ENCODE data around the gene IREB2. TPM values are rescaled to one million over a fixed set of nuclear protein-coding genes. Genes with fewer than 3 reads are reported as not detected.
"Not testable (repeated sequence)": the region's sequence is repeated elsewhere in the genome, so short reads cannot be mapped to it uniquely, and the experiment has no call there.

The IREB2 gene
- total and polyA plus RNA-seq, 4 donors = 7.9 to 49.4 (median 22.0) TPM

GRCh38 chr15:78402061-78402610, 35.9 kb upstream of the IREB2 start:
- DNase-seq (peak in 1 of 2 donors; percentile 11), ATAC-seq (ENCODE audit: low FRiP score) (no peak)
- no peaks in the 10 kb centered on the region for H3K27me3 ChIP-seq (ENCODE audit: control insufficient read depth in 1 of 2, insufficient read depth in 2 of 2, low read length in 1 of 2)
- intact Hi-C loops (cut with DNase I) = no loop called here
- 8 to 17% methylated on average over 9 of the region's 9 CpGs for WGBS, 2 donors
- no peaks in the 10 kb centered on the region for H3K4me1 ChIP-seq (ENCODE audit: control insufficient read depth in 1 of 2, insufficient read depth in 2 of 2, low read length in 2 of 2)
- no peak overlapping the region for H3K27ac ChIP-seq (ENCODE audit: low read depth in 1 of 2, low read length in 2 of 2)
- no peaks in the 10 kb centered on the region for H3K9me3 ChIP-seq (ENCODE audit: control insufficient read depth, low read length)
- H3K4me3 ChIP-seq (ENCODE audit: low read length in 2 of 2) = no peak overlapping the region
- no peaks in the 10 kb centered on the region for H3K36me3 ChIP-seq (ENCODE audit: control insufficient read depth in 1 of 2, insufficient read depth in 2 of 2, low read length in 1 of 2)

GRCh38 chr15:78404125-78404524, 33.9 kb upstream of the IREB2 start:
- Histone ChIP-seq H3K9me3 (ENCODE audit: control insufficient read depth, low read length) (no peaks in the 10 kb centered on the region), H3K27ac (ENCODE audit: low read depth in 1 of 2, low read length in 2 of 2) (no peak overlapping the region), H3K4me1 (ENCODE audit: control insufficient read depth in 1 of 2, insufficient read depth in 2 of 2, low read length in 2 of 2) (no peaks in the 10 kb centered on the region), H3K27me3 (ENCODE audit: control insufficient read depth in 1 of 2, insufficient read depth in 2 of 2, low read length in 1 of 2) (no peaks in the 10 kb centered on the region), H3K4me3 (ENCODE audit: low read length in 2 of 2) (no peak overlapping the region), H3K36me3 (ENCODE audit: control insufficient read depth in 1 of 2, insufficient read depth in 2 of 2, low read length in 1 of 2) (no peaks in the 10 kb centered on the region)
- no peak for DNase-seq
- intact Hi-C loops (cut with DNase I) = no loop called here
- 86 to 89% methylated on average over 3 of the region's 3 CpGs for WGBS, 2 donors
- no peak for ATAC-seq (ENCODE audit: low FRiP score)

GRCh38 chr15:78404796-78405195, 33.2 kb upstream of the IREB2 start:
- H3K4me3 ChIP-seq (ENCODE audit: low read length in 2 of 2); H3K36me3 ChIP-seq (ENCODE audit: control insufficient read depth in 1 of 2, insufficient read depth in 2 of 2, low read length in 1 of 2); ATAC-seq (ENCODE audit: low FRiP score); H3K27ac ChIP-seq (ENCODE audit: low read depth in 1 of 2, low read length in 2 of 2); H3K4me1 ChIP-seq (ENCODE audit: control insufficient read depth in 1 of 2, insufficient read depth in 2 of 2, low read length in 2 of 2); H3K27me3 ChIP-seq (ENCODE audit: control insufficient read depth in 1 of 2, insufficient read depth in 2 of 2, low read length in 1 of 2); intact Hi-C loops (cut with DNase I); H3K9me3 ChIP-seq (ENCODE audit: control insufficient read depth, low read length): not testable (repeated sequence)
- peak in 1 of 2 donors; percentile 5 for DNase-seq
- WGBS, 2 donors = 89 to 90% methylated on average over 7 of the region's 7 CpGs

- Histone ChIP-seq H3K27me3 (ENCODE audit: control insufficient read depth in 1 of 2, insufficient read depth in 2 of 2, low read length in 1 of 2) (no peaks in the 10 kb centered on the region), H3K9me3 (ENCODE audit: control insufficient read depth, low read length) (no peaks in the 10 kb centered on the region), H3K36me3 (ENCODE audit: control insufficient read depth in 1 of 2, insufficient read depth in 2 of 2, low read length in 1 of 2) (no peaks in the 10 kb centered on the region), H3K27ac (ENCODE audit: low read depth in 1 of 2, low read length in 2 of 2) (no peak overlapping the region), H3K4me3 (ENCODE audit: low read length in 2 of 2) (no peak overlapping the region), H3K4me1 (ENCODE audit: control insufficient read depth in 1 of 2, insufficient read depth in 2 of 2, low read length in 2 of 2) (no peaks in the 10 kb centered on the region)
- DNase-seq = peak in 1 of 2 donors; percentile 55
- no peak for ATAC-seq (ENCODE audit: low FRiP score)
- intact Hi-C loops (cut with DNase I) = no loop called here
- 25 to 31% methylated on average over 16 to 26 of the region's 26 CpGs for WGBS, 2 donors
These were observed 32.6 kb upstream of the IREB2 start for GRCh38 chr15:78405336-78405924.

GRCh38 chr15:78406016-78406585, 31.9 kb upstream of the IREB2 start:
- no peaks in the 10 kb centered on the region for H3K4me1 ChIP-seq (ENCODE audit: control insufficient read depth in 1 of 2, insufficient read depth in 2 of 2, low read length in 2 of 2)
- no peak overlapping the region for H3K4me3 ChIP-seq (ENCODE audit: low read length in 2 of 2)
- no peaks in the 10 kb centered on the region for H3K27me3 ChIP-seq (ENCODE audit: control insufficient read depth in 1 of 2, insufficient read depth in 2 of 2, low read length in 1 of 2)
- no peaks in the 10 kb centered on the region for H3K36me3 ChIP-seq (ENCODE audit: control insufficient read depth in 1 of 2, insufficient read depth in 2 of 2, low read length in 1 of 2)
- DNase-seq (peak in 1 of 2 donors; percentile 65), ATAC-seq (ENCODE audit: low FRiP score) (no peak)
- no peaks in the 10 kb centered on the region for H3K9me3 ChIP-seq (ENCODE audit: control insufficient read depth, low read length)
- WGBS, 2 donors = 73 to 86% methylated on average over 7 to 8 of the region's 8 CpGs
- intact Hi-C loops (cut with DNase I) = no loop called here
- H3K27ac ChIP-seq (ENCODE audit: low read depth in 1 of 2, low read length in 2 of 2) = no peak overlapping the region

GRCh38 chr15:78407608-78408354, 30.2 kb upstream of the IREB2 start:
- 61 to 67% methylated on average over 6 of the region's 6 CpGs for WGBS, 2 donors
- Histone ChIP-seq H3K4me1 (ENCODE audit: control insufficient read depth in 1 of 2, insufficient read depth in 2 of 2, low read length in 2 of 2) (no peaks in the 10 kb centered on the region), H3K27me3 (ENCODE audit: control insufficient read depth in 1 of 2, insufficient read depth in 2 of 2, low read length in 1 of 2) (no peaks in the 10 kb centered on the region), H3K4me3 (ENCODE audit: low read length in 2 of 2) (no peak overlapping the region), H3K27ac (ENCODE audit: low read depth in 1 of 2, low read length in 2 of 2) (no peak overlapping the region), H3K9me3 (ENCODE audit: control insufficient read depth, low read length) (no peaks in the 10 kb centered on the region), H3K36me3 (ENCODE audit: control insufficient read depth in 1 of 2, insufficient read depth in 2 of 2, low read length in 1 of 2) (no peaks in the 10 kb centered on the region)
- intact Hi-C loops (cut with DNase I) = no loop called here
- DNase-seq (peak in 1 of 2 donors; percentile 8), ATAC-seq (ENCODE audit: low FRiP score) (no peak)

- Histone ChIP-seq H3K4me1 (ENCODE audit: control insufficient read depth in 1 of 2, insufficient read depth in 2 of 2, low read length in 2 of 2) (no peaks in the 10 kb centered on the region), H3K36me3 (ENCODE audit: control insufficient read depth in 1 of 2, insufficient read depth in 2 of 2, low read length in 1 of 2) (no peaks in the 10 kb centered on the region), H3K4me3 (ENCODE audit: low read length in 2 of 2) (no peak overlapping the region), H3K27me3 (ENCODE audit: control insufficient read depth in 1 of 2, insufficient read depth in 2 of 2, low read length in 1 of 2) (no peaks in the 10 kb centered on the region), H3K9me3 (ENCODE audit: control insufficient read depth, low read length) (no peaks in the 10 kb centered on the region), H3K27ac (ENCODE audit: low read depth in 1 of 2, low read length in 2 of 2) (no peak overlapping the region)
- ATAC-seq (ENCODE audit: low FRiP score) = no peak
- intact Hi-C loops (cut with DNase I) = no loop called here
- peak in 1 of 2 donors; percentile 10 for DNase-seq
- WGBS, 2 donors = 56 to 61% methylated on average over 4 of the region's 4 CpGs
These were observed 29.7 kb upstream of the IREB2 start for GRCh38 chr15:78408355-78408640.

GRCh38 chr15:78408961-78409360, 29.1 kb upstream of the IREB2 start:
- no peak for ATAC-seq (ENCODE audit: low FRiP score)
- Histone ChIP-seq H3K36me3 (ENCODE audit: control insufficient read depth in 1 of 2, insufficient read depth in 2 of 2, low read length in 1 of 2) (no peaks in the 10 kb centered on the region), H3K9me3 (ENCODE audit: control insufficient read depth, low read length) (no peaks in the 10 kb centered on the region), H3K27ac (ENCODE audit: low read depth in 1 of 2, low read length in 2 of 2) (no peak overlapping the region), H3K27me3 (ENCODE audit: control insufficient read depth in 1 of 2, insufficient read depth in 2 of 2, low read length in 1 of 2) (no peaks in the 10 kb centered on the region), H3K4me3 (ENCODE audit: low read length in 2 of 2) (no peak overlapping the region), H3K4me1 (ENCODE audit: control insufficient read depth in 1 of 2, insufficient read depth in 2 of 2, low read length in 2 of 2) (no peaks in the 10 kb centered on the region)
- peak in 1 of 2 donors; percentile 21 for DNase-seq
- intact Hi-C loops (cut with DNase I) = no loop called here
- WGBS, 2 donors = 38 to 47% methylated on average over 2 of the region's 2 CpGs

GRCh38 chr15:78411061-78411460, 27.0 kb upstream of the IREB2 start:
- no peaks in the 10 kb centered on the region for H3K36me3 ChIP-seq (ENCODE audit: control insufficient read depth in 1 of 2, insufficient read depth in 2 of 2, low read length in 1 of 2)
- H3K27ac ChIP-seq (ENCODE audit: low read depth in 1 of 2, low read length in 2 of 2) = no peak overlapping the region
- ATAC-seq (ENCODE audit: low FRiP score) (no peak), DNase-seq (no peak)
- H3K4me3 ChIP-seq (ENCODE audit: low read length in 2 of 2) = no peak overlapping the region
- H3K4me1 ChIP-seq (ENCODE audit: control insufficient read depth in 1 of 2, insufficient read depth in 2 of 2, low read length in 2 of 2) = no peaks in the 10 kb centered on the region
- no peaks in the 10 kb centered on the region for H3K27me3 ChIP-seq (ENCODE audit: control insufficient read depth in 1 of 2, insufficient read depth in 2 of 2, low read length in 1 of 2)
- 64 to 77% methylated on average over 1 of the region's 1 CpG for WGBS, 2 donors
- intact Hi-C loops (cut with DNase I) = no loop called here
- H3K9me3 ChIP-seq (ENCODE audit: control insufficient read depth, low read length) = no peaks in the 10 kb centered on the region

Data from aorta (tissue), 5 donors.